Stimulated activated CD8-positive, alpha-beta memory T cell treated with anti-CD3 and anti-CD28 coated beads, Interleukin-7, amount 100 ng/mL, for 24 hours (primary cell): Measurements from ENCODE around the gene SORCS2.

ENCODE experiments used
- DNase-seq: peaks from one replicate; pipeline ENCODE4 v3.0.0-alpha.2; 2020; ENCODE audit warnings: low read depth

SORCS2 gene

GRCh38 chr4:7186516-7187167 lies 5.7 kb upstream of the SORCS2 start:
- DNase-seq: no peak

GRCh38 chr4:7187168-7187535 lies 5.2 kb upstream of the SORCS2 start:
- DNase-seq: no peak

DNA sequence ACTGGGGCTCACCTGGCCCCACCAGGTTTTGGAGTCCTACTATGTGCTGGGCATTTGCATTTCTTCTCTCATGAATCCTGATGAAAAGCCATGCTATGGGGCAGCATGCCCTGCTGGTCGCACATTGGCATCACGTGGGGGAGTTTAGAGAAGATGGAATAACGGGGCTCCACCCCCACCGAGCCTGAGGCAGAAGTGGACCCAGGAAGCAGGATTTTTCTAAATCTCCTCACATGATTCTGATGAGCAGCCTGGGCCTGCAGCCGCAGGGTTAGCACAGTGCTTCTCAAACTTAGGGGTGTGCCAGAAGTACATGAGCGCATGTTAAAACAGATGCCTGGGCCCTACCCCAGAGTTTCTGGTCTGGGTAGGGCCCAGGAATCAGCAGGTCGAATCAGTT lies 4.6 kb upstream of the SORCS2 start:
- no peak for DNase-seq

GRCh38 chr4:7189066-7189465 lies 3.3 kb upstream of the SORCS2 start:
- no peak for DNase-seq

DNA sequence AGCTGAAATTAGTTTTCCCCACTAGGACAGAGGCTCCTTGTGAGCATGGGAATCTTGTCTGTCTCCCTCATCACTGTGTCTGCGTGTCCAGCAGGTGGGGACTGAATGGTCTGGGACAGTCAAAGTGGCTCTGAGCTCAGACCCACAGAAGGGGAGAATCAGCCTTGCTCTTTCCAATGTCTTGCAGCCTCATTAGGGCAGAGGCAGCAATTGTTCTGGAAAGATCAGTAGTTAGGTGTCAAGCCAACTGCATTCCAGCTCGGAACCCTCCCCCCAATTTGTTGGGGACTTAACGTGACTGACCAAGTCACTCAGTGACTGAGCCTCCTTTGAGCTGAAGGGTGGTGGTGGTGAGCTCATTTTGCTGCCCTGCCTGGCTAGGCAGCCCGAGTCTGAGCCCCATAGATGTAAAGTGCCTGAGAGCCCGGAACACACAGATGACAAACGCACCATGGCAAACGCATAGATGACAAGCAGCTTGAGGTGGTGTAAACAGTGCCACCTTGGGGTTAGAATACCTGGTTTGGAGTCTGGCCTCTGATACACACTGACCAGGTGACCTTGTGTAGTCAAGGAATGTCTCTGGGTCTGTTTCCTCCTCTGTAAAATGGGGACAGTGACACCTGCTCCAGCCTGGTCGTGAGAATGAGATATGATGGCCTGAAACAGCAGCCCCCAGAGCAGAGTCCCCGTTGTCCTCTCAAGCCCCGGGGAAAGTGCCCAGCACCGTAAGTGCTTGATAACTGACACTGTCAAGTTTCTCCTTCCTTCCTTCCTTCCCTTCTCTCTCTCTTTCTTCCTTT lies 2.7 kb upstream of the SORCS2 start:
- DNase-seq: no peak

DNA sequence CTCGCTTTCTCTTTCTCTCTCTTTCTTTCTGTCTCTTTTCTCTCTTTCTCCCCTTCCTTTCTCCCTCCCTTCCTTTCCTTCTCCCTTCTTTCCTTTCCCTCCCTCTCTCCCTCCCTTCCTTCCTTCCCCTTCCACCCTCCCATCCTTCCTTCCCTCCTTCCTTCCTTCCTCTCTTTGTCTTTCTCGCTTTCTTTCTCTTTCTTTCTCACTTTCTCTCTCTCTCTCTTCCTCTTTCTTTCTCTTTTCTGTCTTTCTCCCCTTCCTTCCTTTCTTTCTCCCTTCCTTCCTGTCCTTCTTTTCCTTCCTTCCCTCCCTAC lies 2.1 kb upstream of the SORCS2 start:
- no peak for DNase-seq

DNA sequence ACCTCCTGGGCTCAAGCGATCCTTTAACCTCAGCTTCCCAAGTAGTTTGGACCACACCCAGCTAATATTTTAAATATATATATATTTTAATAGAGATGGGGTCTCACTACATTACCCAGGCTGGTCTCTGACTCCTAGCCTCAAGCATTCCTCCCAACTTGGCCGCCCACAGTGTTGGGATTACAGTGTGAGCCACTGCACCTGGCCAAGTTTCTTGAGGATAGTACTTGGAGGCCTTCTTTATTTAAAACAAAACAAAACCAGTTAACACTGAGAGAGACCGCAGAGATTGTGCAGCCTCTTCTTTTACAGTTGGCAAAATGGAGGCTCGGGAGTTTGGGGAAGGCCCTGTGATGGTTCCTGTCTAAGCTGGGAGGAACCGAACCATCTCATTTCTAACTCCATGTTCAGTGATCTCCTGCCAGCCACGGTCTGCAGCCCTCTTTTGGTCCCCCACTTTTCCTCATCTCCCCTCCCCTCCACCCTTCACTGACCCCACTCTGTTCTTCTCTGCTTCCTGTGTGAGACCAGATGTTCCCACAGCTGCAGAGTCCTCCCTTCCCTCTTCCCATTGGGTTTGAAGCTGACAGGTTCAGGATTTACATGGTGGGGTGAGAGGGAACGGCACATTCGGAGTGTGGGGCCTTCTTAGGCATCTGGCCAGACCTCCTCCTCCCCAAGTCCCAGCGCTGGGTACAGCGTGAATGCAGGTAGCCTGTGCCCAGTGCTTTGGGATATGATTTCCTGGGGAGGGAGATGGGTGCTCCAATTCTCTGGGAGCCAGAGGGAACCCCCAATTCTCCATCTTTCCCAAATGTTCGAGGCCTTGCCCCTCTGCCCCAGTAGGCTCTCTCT lies 1.4 kb upstream of the SORCS2 start:
- DNase-seq: no peak

GRCh38 chr4:7191546-7192251 lies 639 bp upstream of the SORCS2 start:
- no peak for DNase-seq

GRCh38 chr4:7193030-7193958 lies 956 bp downstream of the SORCS2 start:
- DNase-seq: no peak

DNA sequence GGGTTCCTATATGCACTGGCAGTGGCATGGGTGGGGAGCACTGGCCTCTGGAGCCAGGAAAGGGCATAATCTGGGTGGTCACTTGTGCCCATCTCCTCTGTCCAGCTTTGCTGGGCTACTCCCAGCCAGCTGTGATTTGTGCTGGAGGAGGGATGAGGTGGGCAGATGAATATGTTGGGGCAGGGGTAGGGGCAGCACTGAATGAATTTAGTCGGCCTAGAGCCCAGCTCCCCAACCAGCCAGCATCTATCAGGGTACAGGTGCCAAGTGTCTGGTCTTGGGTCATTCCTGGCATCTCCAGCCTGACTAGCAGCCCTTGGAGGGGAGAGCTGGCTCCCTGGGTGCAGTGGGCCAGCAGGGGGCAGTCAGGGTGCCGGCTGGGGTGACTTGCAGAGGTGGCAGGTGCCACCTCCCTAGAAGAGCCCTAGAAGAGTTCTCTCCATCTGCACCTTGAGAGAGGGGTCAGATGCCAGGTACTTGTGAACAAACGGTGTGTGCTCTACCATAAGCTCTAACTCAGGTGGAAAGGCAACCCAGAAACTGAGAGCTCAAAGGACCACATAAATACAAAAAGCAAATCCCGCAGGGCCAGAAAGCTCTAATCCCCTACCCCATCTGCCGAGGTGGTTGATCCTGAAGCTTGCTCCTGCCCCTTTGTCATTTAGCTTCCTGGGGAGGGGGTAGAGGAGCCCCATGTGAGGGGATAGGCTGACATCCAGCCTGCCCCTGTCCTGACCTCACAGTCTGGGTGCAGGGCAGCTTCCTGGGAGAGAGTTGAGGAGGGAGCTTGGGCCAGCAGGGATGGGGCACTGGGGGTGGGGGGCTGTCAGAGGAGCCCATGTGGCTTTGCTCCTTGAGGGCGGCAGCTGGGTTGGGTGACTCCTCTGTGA lies 2.2 kb downstream of the SORCS2 start:
- no peak for DNase-seq

DNA sequence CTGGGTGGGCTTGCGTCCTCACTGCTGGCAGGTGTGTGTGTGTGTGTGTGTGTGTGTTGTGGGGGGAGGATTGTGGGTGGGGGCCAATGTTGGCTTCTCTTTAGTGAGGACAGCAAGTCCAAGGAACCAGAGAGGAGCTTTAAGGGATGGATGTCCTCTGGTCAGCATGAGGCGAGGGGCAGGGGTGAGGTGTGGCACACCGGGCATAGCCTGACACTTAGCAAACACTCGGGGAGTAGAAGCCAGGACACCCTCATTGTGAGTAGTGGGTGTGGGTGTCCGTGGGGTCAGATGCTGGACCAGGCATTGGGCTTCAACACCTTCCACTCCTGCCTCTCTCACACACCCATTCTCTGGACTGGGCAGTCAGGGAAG lies 2.8 kb downstream of the SORCS2 start:
- no peak for DNase-seq

GRCh38 chr4:7195546-7196287 lies 3.4 kb downstream of the SORCS2 start:
- no peak for DNase-seq

DNA sequence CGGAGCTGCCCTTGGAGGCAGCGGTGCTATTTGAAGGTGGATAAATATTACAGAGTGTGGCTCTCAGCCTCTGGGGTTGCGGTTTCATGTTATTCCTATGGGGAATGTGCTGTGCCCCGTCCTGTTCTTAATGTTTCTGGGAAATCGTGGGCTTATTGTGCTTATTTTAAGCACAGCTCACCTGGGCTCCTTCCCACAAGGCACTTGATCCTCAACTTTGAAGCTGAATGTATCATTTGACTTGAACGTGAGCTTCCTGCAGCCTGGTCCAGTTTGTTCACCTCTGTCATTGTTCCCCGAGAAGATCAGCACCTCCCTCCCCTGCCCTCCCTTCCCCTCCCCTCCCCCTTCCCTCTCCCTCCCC lies 3.9 kb downstream of the SORCS2 start:
- DNase-seq: no peak

DNA sequence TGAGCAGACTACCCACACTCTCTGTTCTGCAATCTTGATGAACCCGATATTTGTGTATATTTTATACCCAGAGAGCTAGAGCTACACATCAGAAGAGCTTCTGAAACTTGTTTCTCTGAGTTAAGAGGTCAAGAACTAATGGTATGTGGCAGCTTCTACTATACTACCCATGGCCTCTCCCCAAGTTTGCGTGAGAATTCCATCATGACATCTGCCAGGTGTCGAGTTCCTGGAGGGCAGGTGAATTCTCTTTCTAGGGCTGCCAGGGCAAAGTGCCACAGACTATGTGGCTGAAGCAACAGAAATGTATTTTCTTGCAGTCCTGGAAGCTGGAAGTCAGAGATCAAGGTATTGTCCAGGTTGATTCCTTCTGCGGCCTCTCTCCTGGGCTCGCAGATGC lies 4.4 kb downstream of the SORCS2 start:
- no peak for DNase-seq

GRCh38 chr4:7197910-7198309 lies 5.6 kb downstream of the SORCS2 start:
- DNase-seq: no peak

DNA sequence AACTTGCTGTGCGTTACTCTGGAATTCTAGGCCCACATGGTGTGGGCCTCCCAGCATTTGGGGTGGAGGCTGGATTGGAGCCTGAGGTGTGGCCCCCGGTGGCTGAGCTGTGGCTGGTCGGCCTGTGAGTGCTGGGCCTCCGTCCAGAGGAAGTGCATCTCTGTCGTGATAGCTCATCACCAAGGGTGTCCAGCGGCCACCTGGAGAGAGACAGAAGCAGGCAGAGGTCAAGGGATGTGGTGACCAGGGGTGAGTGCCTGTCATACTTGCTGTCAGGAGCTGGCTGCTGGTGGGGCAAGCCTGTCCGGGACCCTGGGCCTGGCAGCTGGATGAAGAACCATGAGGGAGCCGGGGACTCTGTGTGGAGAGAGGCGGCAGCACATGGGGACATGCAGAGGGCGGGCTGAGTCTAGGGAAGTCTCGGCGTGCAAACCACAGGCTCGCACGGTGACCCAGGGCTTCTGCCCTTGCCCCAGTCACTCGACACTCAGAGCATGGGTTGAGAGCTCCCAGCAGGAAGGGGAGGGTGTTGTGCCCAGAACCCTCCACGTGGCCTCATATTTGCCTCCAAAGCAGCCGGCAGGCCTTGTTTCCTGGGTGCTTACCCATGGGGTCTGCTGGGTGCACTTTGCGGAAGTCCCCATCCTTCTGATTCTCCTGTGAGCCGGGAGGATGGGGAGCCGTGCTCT lies 6.2 kb downstream of the SORCS2 start:
- DNase-seq: no peak

DNA sequence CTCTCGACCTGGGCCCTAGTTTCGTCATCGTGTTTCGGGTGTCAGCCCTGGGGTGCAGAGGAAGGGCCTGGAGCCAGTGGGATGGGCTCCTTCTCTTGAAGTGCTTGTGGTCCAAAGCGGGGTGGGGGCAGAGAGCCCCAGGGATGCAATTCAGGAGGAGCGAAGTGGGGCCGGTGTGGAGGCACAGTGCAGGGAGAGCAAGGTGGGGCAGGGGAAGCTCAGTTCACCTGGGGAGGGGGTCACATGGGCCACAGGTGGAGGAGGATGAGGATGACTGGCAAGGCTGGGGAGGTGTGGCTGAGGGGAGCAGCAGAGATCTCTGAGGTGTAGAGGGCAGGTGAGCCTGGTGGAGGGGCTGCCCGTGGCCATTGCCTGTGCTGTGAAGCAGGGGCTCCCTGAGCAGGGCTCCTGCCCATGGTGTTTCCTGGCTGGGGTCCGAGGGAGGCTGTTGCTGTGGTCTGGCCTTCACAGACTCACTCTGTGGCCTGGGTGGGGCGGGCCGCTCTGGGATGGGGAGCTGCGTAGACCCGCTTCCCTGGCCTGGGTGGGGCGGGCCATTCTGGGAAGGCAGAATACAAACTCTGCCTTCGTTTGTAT lies 6.9 kb downstream of the SORCS2 start:
- DNase-seq: no peak

- DNase-seq: no peak
Measured at GRCh38 chr4:7199771-7200441, 7.6 kb downstream of the SORCS2 start.
